ENCODE measurements around the gene ITIH6.
"Not testable (repeated sequence)": the region's sequence is repeated elsewhere in the genome, so short reads cannot be mapped to it uniquely, and the experiment has no call there.

Gene ITIH6

GRCh38 chrX:54798137-54798536, at the start of gene ITIH6:
Gene ITIH6 (minus strand): TSS chrX:54798255. CDS start chrX:54798210, 45 bp downstream.
- DNase-seq (ENCODE audit: extremely low read depth in 1 of 2, low read depth in 1 of 2): no peak

GRCh38 chrX:54847700-54848099, 49.6 kb upstream of the ITIH6 start:
- DNase-seq (ENCODE audit: extremely low read depth in 1 of 2, low read depth in 1 of 2): not testable (repeated sequence)

GRCh38 chrX:54843050-54843449, 45.0 kb upstream of the ITIH6 start:
- DNase-seq (ENCODE audit: extremely low read depth in 1 of 2, low read depth in 1 of 2): no peak

GRCh38 chrX:54842607-54843006, 44.6 kb upstream of the ITIH6 start:
- DNase-seq (ENCODE audit: extremely low read depth in 1 of 2, low read depth in 1 of 2): no peak

- DNase-seq (ENCODE audit: extremely low read depth in 1 of 2, low read depth in 1 of 2): not testable (repeated sequence)
These were observed 43.3 kb upstream of the ITIH6 start for GRCh38 chrX:54841184-54841874.

GRCh38 chrX:54838583-54838982, 40.5 kb upstream of the ITIH6 start:
- no peak for DNase-seq (ENCODE audit: extremely low read depth in 1 of 2, low read depth in 1 of 2)

- DNase-seq (ENCODE audit: extremely low read depth in 1 of 2, low read depth in 1 of 2): no peak
These were observed 28.5 kb upstream of the ITIH6 start for GRCh38 chrX:54826598-54826997.

GRCh38 chrX:54825716-54826438, 27.8 kb upstream of the ITIH6 start:
- DNase-seq (ENCODE audit: extremely low read depth in 1 of 2, low read depth in 1 of 2): no peak

- DNase-seq (ENCODE audit: extremely low read depth in 1 of 2, low read depth in 1 of 2): no peak
These were observed 26.7 kb upstream of the ITIH6 start for GRCh38 chrX:54824722-54825121.

- DNase-seq (ENCODE audit: extremely low read depth in 1 of 2, low read depth in 1 of 2): no peak
These were observed 26.1 kb upstream of the ITIH6 start for GRCh38 chrX:54824195-54824594.

GRCh38 chrX:54821310-54821709, 23.3 kb upstream of the ITIH6 start:
- DNase-seq (ENCODE audit: extremely low read depth in 1 of 2, low read depth in 1 of 2): no peak

- DNase-seq (ENCODE audit: extremely low read depth in 1 of 2, low read depth in 1 of 2): no peak
These were observed 22.7 kb upstream of the ITIH6 start for GRCh38 chrX:54820737-54821136.

GRCh38 chrX:54819201-54819600, 21.1 kb upstream of the ITIH6 start:
- DNase-seq (ENCODE audit: extremely low read depth in 1 of 2, low read depth in 1 of 2): no peak

GRCh38 chrX:54818221-54818620, 20.2 kb upstream of the ITIH6 start:
- DNase-seq (ENCODE audit: extremely low read depth in 1 of 2, low read depth in 1 of 2): no peak

GRCh38 chrX:54817220-54817820, 19.3 kb upstream of the ITIH6 start:
- no peak for DNase-seq (ENCODE audit: extremely low read depth in 1 of 2, low read depth in 1 of 2)

GRCh38 chrX:54812306-54812705, 14.3 kb upstream of the ITIH6 start:
- DNase-seq (ENCODE audit: extremely low read depth in 1 of 2, low read depth in 1 of 2): no peak

- DNase-seq (ENCODE audit: extremely low read depth in 1 of 2, low read depth in 1 of 2): no peak
These were observed 13.3 kb upstream of the ITIH6 start for GRCh38 chrX:54811301-54811885.

- DNase-seq (ENCODE audit: extremely low read depth in 1 of 2, low read depth in 1 of 2): no peak
These were observed 12.5 kb upstream of the ITIH6 start for GRCh38 chrX:54810532-54810931.

GRCh38 chrX:54808605-54809483, 10.8 kb upstream of the ITIH6 start:
- peak; percentile 70 to 77 for DNase-seq (ENCODE audit: extremely low read depth in 1 of 2, low read depth in 1 of 2)

GRCh38 chrX:54808109-54808604, 10.1 kb upstream of the ITIH6 start:
- peak in 1 of 2 donors; percentile 23 for DNase-seq (ENCODE audit: extremely low read depth in 1 of 2, low read depth in 1 of 2)

All from activated CD8-positive, alpha-beta memory T cell treated with anti-CD3 and anti-CD28 coated beads for 1 hour (primary cell).